Measurements from ENCODE around the gene CABCOCO1. TPM values are rescaled to one million over a fixed set of nuclear protein-coding genes. Genes with fewer than 3 reads are reported as not detected.

The CABCOCO1 gene
- total RNA-seq, 1 donor: 6.2 TPM

DNA sequence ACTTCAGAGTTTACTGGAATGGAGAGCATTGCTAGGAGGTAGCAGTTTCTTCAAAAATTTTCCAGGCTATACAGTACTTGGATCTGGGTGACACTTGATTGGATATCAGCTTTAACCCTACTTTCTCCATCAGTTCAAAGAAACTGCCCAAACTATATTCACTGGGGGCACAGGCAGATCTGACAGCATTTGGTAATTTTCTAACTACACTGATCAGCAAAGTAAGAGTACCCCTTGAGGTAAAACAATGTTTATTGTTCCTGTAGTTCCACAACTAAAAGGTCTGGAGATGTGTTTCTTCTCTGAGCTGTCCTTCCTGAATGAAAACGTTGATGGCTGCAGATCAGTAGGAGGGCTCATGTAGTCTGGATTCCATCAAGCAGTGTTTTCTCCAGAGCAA, 104.2 kb downstream of the CABCOCO1 start:
- TF ChIP-seq, protein P1, sequence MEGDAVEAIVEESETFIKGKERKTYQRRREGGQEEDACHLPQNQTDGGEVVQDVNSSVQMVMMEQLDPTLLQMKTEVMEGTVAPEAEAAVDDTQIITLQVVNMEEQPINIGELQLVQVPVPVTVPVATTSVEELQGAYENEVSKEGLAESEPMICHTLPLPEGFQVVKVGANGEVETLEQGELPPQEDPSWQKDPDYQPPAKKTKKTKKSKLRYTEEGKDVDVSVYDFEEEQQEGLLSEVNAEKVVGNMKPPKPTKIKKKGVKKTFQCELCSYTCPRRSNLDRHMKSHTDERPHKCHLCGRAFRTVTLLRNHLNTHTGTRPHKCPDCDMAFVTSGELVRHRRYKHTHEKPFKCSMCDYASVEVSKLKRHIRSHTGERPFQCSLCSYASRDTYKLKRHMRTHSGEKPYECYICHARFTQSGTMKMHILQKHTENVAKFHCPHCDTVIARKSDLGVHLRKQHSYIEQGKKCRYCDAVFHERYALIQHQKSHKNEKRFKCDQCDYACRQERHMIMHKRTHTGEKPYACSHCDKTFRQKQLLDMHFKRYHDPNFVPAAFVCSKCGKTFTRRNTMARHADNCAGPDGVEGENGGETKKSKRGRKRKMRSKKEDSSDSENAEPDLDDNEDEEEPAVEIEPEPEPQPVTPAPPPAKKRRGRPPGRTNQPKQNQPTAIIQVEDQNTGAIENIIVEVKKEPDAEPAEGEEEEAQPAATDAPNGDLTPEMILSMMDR (IDR thresholded peaks at IDR 0.05; ENCODE audit: insufficient read depth, low read length): no peak
- no peak overlapping the region for H3K4me3 ChIP-seq (ENCODE audit: low read depth, low read length)
- no peak for DNase-seq (ENCODE audit: low read depth)

- TF ChIP-seq, protein P1 (IDR thresholded peaks at IDR 0.05; ENCODE audit: insufficient read depth, low read length): no peak
- DNase-seq (ENCODE audit: low read depth): no peak
- no peak overlapping the region for H3K4me3 ChIP-seq (ENCODE audit: low read depth, low read length)
Measured at GRCh38 chr10:61774031-61774430, 111.3 kb downstream of the CABCOCO1 start.

DNA sequence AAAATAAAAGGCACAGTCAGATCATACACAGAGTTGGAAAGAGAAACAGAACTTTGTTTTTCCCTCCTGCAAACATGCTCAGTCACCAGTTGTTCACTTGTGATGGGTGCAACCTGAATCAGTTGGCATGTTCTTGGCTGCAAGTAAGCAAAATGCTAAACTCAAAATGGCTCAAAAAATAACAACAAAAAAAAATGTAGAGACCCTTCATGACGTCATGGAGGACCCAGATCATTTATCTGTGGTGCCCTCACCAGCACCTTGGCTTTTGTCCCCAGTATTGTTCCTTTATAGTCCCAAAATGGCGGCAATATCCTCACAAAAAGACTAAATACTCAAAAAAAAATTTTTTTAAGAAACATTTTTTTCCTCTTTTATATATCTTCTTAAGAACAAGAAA, 112.4 kb downstream of the CABCOCO1 start:
- DNase-seq (ENCODE audit: low read depth): no peak
- TF ChIP-seq, protein P1 (IDR thresholded peaks at IDR 0.05; ENCODE audit: insufficient read depth, low read length): no peak
- no peak overlapping the region for H3K4me3 ChIP-seq (ENCODE audit: low read depth, low read length)

- H3K4me3 ChIP-seq (ENCODE audit: low read depth, low read length): no peak overlapping the region
- TF ChIP-seq, protein P1 (IDR thresholded peaks at IDR 0.05; ENCODE audit: insufficient read depth, low read length): no peak
- no peak for DNase-seq (ENCODE audit: low read depth)
Measured at GRCh38 chr10:61776615-61777266, 114.0 kb downstream of the CABCOCO1 start.

DNA sequence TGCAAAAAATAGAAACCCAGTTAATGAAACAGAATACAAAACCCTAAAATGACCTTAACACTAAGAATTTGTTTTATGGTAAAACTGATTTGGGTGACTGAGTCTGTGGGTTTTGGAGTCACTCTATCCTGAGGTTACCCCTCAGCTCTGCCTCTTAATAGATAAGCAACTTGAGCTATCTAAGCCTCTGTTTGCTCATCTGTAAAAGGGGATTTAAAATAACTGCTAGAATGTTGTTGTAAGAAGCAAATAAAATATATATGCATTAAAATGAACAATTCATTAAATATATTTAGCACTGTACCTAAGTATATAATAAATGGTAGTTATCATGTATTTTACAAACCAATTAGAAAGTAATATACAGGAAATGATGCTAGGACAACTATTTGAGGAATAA, 115.4 kb downstream of the CABCOCO1 start:
- no peak overlapping the region for H3K4me3 ChIP-seq (ENCODE audit: low read depth, low read length)
- DNase-seq (ENCODE audit: low read depth): no peak
- TF ChIP-seq, protein P1 (IDR thresholded peaks at IDR 0.05; ENCODE audit: insufficient read depth, low read length): no peak

GRCh38 chr10:61779276-61779675, 116.5 kb downstream of the CABCOCO1 start:
- H3K4me3 ChIP-seq (ENCODE audit: low read depth, low read length): no peak overlapping the region
- TF ChIP-seq, protein P1 (IDR thresholded peaks at IDR 0.05; ENCODE audit: insufficient read depth, low read length): no peak
- DNase-seq (ENCODE audit: low read depth): no peak
